GM21447 (cell line): ENCODE measurements around the gene DNAJA3.

Experiments used
- ATAC-seq: cut with Tn5 transposase; IDR thresholded peaks from one replicate; pipeline ENCODE4 v1.9.1; 2021; ENCODE audit not compliant: unreplicated experiment

The DNAJA3 gene

DNA sequence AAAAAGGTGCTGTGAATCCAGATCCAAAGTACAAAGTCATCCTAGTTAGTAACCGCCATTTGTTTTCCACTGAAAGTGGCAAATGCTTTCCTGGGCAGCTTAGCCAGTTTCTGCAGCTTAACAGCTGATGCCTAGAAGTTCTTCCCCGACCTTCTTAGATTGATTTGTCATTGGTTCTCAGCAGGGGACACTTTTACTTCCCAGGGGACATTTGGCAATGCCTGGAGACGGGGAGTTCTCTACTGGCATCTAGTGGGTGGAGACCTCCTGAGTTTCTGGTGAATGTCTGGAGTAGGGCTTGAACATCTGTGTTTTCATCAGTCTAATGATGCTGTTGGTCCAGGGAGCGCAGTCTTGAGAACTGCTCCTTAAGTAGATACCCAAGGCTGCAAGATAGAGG lies 7.6 kb downstream of the DNAJA3 start:
- ATAC-seq, result no peak

DNA sequence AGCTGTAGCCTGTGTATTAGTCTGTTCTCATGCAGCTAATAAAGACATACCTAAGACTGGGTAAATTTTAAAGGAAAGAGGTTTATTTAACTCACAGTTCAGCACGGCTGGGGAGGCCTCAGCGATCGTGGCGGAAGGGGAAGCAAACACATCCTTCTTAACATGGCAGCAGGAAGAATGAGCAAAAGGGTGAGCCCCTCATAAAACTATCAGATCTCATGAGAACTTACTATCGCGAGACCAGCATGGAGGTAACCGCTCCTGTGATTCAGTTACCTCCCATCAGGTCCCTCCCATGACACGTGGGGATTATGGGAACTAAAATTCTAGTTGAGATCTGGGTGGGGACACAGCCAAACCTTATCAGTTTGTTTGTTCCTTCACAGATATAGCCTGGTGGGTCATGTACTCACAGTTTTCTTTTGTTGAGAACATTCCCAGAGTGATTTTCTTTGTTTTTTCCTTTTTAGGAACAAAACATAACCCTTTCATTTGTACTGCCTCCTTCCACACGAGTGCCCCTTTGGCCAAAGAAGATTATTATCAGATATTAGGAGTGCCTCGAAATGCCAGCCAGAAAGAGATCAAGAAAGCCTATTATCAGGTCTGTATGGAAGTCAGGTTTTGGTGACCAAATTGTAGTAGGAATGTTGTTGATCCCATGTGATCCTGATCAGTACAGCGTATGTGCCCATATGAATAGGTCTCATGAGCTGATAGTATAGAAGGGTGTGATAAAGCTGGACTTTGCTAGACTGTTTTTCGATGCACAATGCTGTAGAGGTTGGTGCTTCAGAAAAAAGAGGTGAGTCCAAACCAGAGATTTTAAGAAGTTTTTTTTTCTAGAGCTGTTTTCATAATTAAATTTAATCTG lies 8.5 kb downstream of the DNAJA3 start:
- no peak for ATAC-seq

DNA sequence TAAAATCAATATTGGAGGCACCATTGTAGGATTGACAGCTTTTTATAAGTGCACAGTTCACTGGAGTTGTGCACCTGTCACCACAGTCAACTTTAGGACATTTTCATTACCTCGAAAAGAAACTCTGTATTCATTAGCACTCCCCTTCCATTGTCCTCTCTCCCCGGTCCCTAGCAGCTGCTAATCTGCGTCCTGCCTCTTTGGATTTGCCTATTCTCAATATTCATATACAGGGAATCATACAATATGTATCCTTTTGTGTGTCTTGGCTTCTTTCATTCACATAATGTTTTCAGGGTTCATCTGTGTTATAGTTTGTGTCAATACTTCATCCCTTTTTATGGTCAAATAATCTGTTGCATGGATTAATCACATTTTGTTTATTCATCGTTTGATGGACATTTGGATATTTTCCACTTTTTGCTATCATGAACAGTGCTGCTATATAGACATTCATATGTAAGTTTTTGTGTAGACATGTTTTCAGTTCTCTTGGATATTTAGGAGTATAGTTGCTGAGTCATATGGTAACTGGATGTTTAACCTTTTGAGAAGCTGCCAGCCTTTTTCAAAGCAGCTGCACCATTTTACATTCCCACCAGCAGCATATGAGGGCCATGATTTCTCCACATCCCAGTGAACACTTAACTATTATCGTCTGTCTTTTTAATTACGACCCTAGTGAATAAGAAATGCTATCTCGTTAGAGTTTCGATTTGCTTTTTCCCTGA lies 9.8 kb downstream of the DNAJA3 start:
- no peak for ATAC-seq

GRCh38 chr16:4437366-4437765 lies 11.7 kb downstream of the DNAJA3 start:
- no peak for ATAC-seq

DNA sequence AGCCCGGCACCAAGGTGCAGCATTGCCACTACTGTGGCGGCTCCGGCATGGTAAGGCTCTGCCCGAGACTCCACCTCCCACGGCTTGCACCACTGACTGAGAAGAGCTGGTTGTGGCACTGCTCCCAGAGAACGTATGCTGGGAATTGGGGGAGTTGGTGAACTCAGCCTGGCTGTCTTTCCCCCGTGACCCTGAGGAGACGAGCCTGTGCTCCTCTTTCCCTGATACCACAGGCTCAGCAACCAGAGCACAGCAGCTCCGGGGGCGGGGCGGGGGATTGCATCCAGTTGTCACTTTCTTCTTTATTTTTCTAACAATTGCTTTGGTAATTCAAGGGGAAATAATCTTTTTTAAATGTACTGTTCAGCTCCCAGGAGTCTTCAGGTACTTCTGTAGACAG lies 16.7 kb downstream of the DNAJA3 start:
- no peak for ATAC-seq

- ATAC-seq, result no peak
These were observed 17.6 kb downstream of the DNAJA3 start for GRCh38 chr16:4443271-4443670.

DNA sequence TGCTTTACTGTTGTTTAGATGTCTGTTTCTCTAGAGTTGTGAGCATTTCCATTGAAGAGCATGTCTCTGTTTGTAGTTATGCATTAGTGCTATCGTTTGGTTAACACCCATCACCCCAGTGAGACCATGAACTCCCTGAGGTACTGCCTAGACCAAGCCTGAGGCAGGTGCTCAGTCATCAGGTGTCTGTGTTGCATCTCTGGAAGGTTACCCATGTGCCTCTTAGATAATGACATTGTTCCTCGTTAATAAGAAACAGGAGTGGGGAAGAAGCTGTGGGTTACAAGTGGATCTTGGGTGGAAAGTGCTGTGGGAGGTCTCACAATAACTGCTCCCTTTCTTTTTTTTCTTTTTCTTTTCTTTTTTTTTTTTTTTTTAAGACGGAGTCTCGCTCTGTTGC lies 18.3 kb downstream of the DNAJA3 start:
- ATAC-seq, result no peak

GRCh38 chr16:4450430-4450829 lies 24.8 kb downstream of the DNAJA3 start:
- ATAC-seq, result no peak

- ATAC-seq, result no peak
These were observed 25.4 kb downstream of the DNAJA3 start for GRCh38 chr16:4450931-4451519.

- no peak for ATAC-seq
These were observed 27.0 kb downstream of the DNAJA3 start for GRCh38 chr16:4452674-4453073.

GRCh38 chr16:4454623-4455022 lies 29.0 kb downstream of the DNAJA3 start:
- ATAC-seq, result no peak

DNA sequence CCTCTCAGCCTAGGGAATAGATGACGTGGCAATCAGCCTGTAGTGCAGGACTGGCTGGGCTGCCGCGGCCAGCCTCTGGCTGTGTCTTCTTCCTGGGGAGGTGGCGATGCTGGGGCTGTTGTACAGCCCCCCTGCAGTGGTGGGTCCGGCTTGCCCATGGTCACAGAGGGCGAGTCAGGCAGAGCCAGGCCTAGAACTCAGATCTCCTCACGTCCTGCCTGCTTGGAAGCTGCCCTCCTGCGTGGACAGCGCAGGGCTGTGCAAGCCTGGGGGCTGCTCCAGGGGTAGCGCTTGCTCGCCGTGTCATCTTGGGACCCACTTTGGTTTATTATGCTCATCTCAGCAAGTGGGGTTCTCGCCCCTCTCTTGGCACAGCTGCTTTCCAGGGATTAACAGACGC lies 29.4 kb downstream of the DNAJA3 start:
- no peak for ATAC-seq

DNA sequence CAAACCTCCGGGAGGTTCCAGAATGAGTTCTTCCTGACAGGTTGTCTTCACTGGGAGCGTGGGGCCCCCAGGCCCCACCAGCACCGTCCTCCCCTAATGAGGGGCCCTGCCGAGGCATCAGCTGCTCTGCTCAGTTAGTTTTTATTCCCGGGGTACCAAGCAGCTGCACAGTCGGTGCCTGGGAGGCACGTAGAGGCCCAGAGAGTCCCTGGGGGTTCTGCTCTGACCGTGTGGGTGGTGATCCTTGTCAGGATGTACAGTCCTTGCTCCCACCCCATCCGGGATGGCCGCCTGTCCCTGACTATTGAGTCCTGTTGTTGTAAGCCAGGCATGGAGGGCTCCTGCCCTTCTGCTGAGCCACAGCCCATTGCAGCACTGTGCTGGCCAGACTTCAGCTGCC lies 30.3 kb downstream of the DNAJA3 start:
- ATAC-seq, result no peak

- no peak for ATAC-seq
These were observed 35.2 kb downstream of the DNAJA3 start for GRCh38 chr16:4460936-4461249.

- no peak for ATAC-seq
These were observed 35.8 kb downstream of the DNAJA3 start for GRCh38 chr16:4461250-4462085.

GRCh38 chr16:4463522-4464163 lies 38.0 kb downstream of the DNAJA3 start:
- no peak for ATAC-seq

DNA sequence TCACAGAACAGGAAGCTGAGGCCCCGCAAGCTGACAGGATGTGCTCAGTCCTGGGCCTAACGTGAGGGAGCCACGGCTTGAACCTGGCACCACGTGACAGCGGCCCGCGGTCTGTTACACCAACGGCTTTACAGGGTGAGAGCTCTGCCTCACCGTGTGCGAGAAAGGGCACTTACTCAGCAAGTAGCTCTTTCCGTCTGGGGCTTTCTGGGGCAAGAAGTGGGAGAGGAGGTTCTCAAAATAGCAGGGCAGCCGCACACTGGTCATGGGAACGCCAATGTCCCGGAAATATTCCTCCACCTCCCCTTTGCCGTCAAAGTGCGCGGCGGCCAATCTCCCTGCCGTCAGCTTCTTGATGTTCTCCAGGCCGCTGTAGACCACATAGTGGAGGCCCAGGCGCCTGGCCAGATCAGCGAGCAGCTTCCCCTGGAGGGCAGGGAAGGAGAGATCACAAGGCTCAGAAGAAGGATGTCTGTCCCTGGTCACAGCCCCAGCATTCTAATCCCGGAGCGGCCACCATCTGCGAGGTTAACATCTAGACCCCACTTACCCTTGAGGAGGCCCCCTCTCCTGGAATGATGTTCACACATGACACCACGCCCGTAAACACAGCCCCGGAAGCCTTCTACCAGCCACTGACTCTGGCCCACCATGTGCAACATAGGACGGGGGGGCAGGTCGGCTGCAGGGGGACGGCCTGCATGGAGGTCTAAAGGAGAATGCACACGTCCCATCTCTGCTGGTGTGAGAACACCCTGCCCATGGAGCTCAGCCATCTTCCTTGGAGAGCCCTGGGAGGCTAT lies 40.5 kb downstream of the DNAJA3 start:
- ATAC-seq, result no peak

GRCh38 chr16:4467916-4468315 lies 42.2 kb downstream of the DNAJA3 start:
- ATAC-seq, result no peak

GRCh38 chr16:4468972-4469371 lies 43.3 kb downstream of the DNAJA3 start:
- no peak for ATAC-seq

GRCh38 chr16:4471869-4472268 lies 46.2 kb downstream of the DNAJA3 start:
- no peak for ATAC-seq
